ACHN (cell line): Measurements from ENCODE around the gene HTR4.
"Not testable (repeated sequence)": the region's sequence is repeated elsewhere in the genome, so short reads cannot be mapped to it uniquely, and the experiment has no call there.

Experiments used
- DNase-seq: peaks from one replicate; pipeline ENCODE4 v3.0.0-alpha.2; 2015
- in situ Hi-C: cut with HindIII; loops from 2 replicates; pipeline ENCODE4 v1.10.0; 2017; ENCODE audit warnings: low sequenced_read_pairs, low pct_ligation_motif_present, low pct_unique_long_range_greater_than_20kb

HTR4 gene

GRCh38 chr5:148558892-148559291 is 95.4 kb downstream of the HTR4 start:
- in situ Hi-C loops = no loop called here
- no peak for DNase-seq

GRCh38 chr5:148556835-148557234 is 97.5 kb downstream of the HTR4 start:
- in situ Hi-C loops = no loop called here

GRCh38 chr5:148554621-148555020 is 99.7 kb downstream of the HTR4 start:
- no peak for DNase-seq
- in situ Hi-C loops = no loop called here

More at GRCh38 chr5:148556835-148557234, 97.5 kb downstream of the HTR4 start:
- DNase-seq = no peak

- DNase-seq = no peak
- in situ Hi-C loops = no loop called here
Observed at GRCh38 chr5:148543727-148544126, 110.6 kb downstream of the HTR4 start.

- in situ Hi-C loops = no loop called here
- DNase-seq = no peak
Observed at GRCh38 chr5:148542812-148543211, 111.5 kb downstream of the HTR4 start.

GRCh38 chr5:148541054-148541835 is 113.1 kb downstream of the HTR4 start:
- in situ Hi-C loops = no loop called here
- no peak for DNase-seq

- in situ Hi-C loops = no loop called here
- DNase-seq = no peak
Observed at GRCh38 chr5:148540647-148541046, 113.7 kb downstream of the HTR4 start.

- in situ Hi-C loops = no loop called here
- no peak for DNase-seq
Observed at GRCh38 chr5:148539851-148540250, 114.5 kb downstream of the HTR4 start.

- in situ Hi-C loops = no loop called here
- DNase-seq = no peak
Observed at GRCh38 chr5:148535190-148535589, 119.1 kb downstream of the HTR4 start.

GRCh38 chr5:148532969-148533670 is 121.2 kb downstream of the HTR4 start:
- no peak for DNase-seq
- in situ Hi-C loops = no loop called here

- DNase-seq, in situ Hi-C loops: not testable (repeated sequence)
Observed at GRCh38 chr5:148529450-148529849, 124.9 kb downstream of the HTR4 start.

GRCh38 chr5:148524721-148525120 is 129.6 kb downstream of the HTR4 start:
- no peak for DNase-seq
- in situ Hi-C loops = no loop called here

GRCh38 chr5:148523139-148523538 is 131.2 kb downstream of the HTR4 start:
- no peak for DNase-seq
- in situ Hi-C loops = no loop called here

- no peak for DNase-seq
- in situ Hi-C loops = no loop called here
Observed at GRCh38 chr5:148515460-148515859, 138.9 kb downstream of the HTR4 start.

- in situ Hi-C loops = no loop called here
- DNase-seq = no peak
Observed at GRCh38 chr5:148514344-148514743, 140.0 kb downstream of the HTR4 start.

- in situ Hi-C loops = no loop called here
Observed at GRCh38 chr5:148512498-148512897, 141.8 kb downstream of the HTR4 start.

GRCh38 chr5:148511810-148512347 is 142.4 kb downstream of the HTR4 start:
- in situ Hi-C loops = no loop called here
- DNase-seq = no peak

More at GRCh38 chr5:148512498-148512897, 141.8 kb downstream of the HTR4 start:
- no peak for DNase-seq

GRCh38 chr5:148509893-148510292 is 144.4 kb downstream of the HTR4 start:
- DNase-seq = no peak
- in situ Hi-C loops = no loop called here

- in situ Hi-C loops = no loop called here
- DNase-seq = no peak
Observed at GRCh38 chr5:148507648-148508047, 146.7 kb downstream of the HTR4 start.

- in situ Hi-C loops = no loop called here
Observed at GRCh38 chr5:148499452-148499851, 154.9 kb downstream of the HTR4 start.

More at GRCh38 chr5:148499452-148499851, 154.9 kb downstream of the HTR4 start:
- DNase-seq = no peak
